ENCODE data around the gene MRPS7.

GRCh38 chr17:75228305-75228704, 33.4 kb upstream of the MRPS7 start:
- no peak for TF ChIP-seq CTCF (IDR thresholded peaks at IDR 0.05; ENCODE audit: insufficient read depth, low read depth, low read length)
- TF ChIP-seq EZH2 (IDR thresholded peaks at IDR 0.05; ENCODE audit: insufficient read depth, low read length): no peak
